ENCODE data around the gene SYTL3.
"Not testable (repeated sequence)": the region's sequence is repeated elsewhere in the genome, so short reads cannot be mapped to it uniquely, and the experiment has no call there.

SYTL3 gene

GRCh38 chr6:158780988-158781691 lies 131.3 kb downstream of the SYTL3 start:
- DNase-seq: no peak

- peak; percentile 19 for DNase-seq
Observed at GRCh38 chr6:158781692-158782373, 132.0 kb downstream of the SYTL3 start.

- DNase-seq: no peak
Observed at GRCh38 chr6:158782432-158783166, 132.7 kb downstream of the SYTL3 start.

- DNase-seq: no peak
Observed at GRCh38 chr6:158783167-158783450, 133.3 kb downstream of the SYTL3 start.

GRCh38 chr6:158783851-158784250 lies 134.0 kb downstream of the SYTL3 start:
- DNase-seq: no peak

GRCh38 chr6:158784505-158784904 lies 134.7 kb downstream of the SYTL3 start:
- no peak for DNase-seq

GRCh38 chr6:158785036-158785435 lies 135.2 kb downstream of the SYTL3 start:
- DNase-seq: no peak

GRCh38 chr6:158786645-158787304 lies 136.9 kb downstream of the SYTL3 start:
- DNase-seq: no peak

- no peak for DNase-seq
Observed at GRCh38 chr6:158787395-158787794, 137.5 kb downstream of the SYTL3 start.

GRCh38 chr6:158789115-158789917 lies 139.5 kb downstream of the SYTL3 start:
- DNase-seq: peak; percentile 73

GRCh38 chr6:158791274-158791855 lies 141.5 kb downstream of the SYTL3 start:
- DNase-seq: no peak

GRCh38 chr6:158792505-158792904 lies 142.7 kb downstream of the SYTL3 start:
- DNase-seq: not testable (repeated sequence)

- DNase-seq: no peak
Observed at GRCh38 chr6:158793432-158793831, 143.6 kb downstream of the SYTL3 start.

- DNase-seq: no peak
Observed at GRCh38 chr6:158795516-158795915, 145.7 kb downstream of the SYTL3 start.

- no peak for DNase-seq
Observed at GRCh38 chr6:158796353-158796752, 146.5 kb downstream of the SYTL3 start.

GRCh38 chr6:158797331-158798310 lies 147.8 kb downstream of the SYTL3 start:
- DNase-seq: no peak

- DNase-seq: no peak
Observed at GRCh38 chr6:158798311-158798710, 148.5 kb downstream of the SYTL3 start.

GRCh38 chr6:158799051-158799792 lies 149.4 kb downstream of the SYTL3 start:
- DNase-seq: no peak

- no peak for DNase-seq
Observed at GRCh38 chr6:158801655-158802294, 151.9 kb downstream of the SYTL3 start.

- DNase-seq: no peak
Observed at GRCh38 chr6:158803733-158804143, 153.9 kb downstream of the SYTL3 start.

Measured in CD4-positive, alpha-beta T cell treated with Interleukin-15 for 1 hour (primary cell).